ENCODE measurements around the gene TMC5. TPM values are rescaled to one million over a fixed set of nuclear protein-coding genes. Genes with fewer than 3 reads are reported as not detected.

Gene TMC5
- total and polyA plus RNA-seq, 2 of the 8 experiments (the other 6 are each of a cell fraction or from before 2014, with no cell fraction given): 1.6 to 1.8 TPM

- no peak overlapping the region for H3K18ac ChIP-seq (ENCODE audit: extremely low read depth, low read length)
- H3K23ac ChIP-seq (ENCODE audit: insufficient read length): no peak overlapping the region
- H3K4ac ChIP-seq (replicated peaks; ENCODE audit: insufficient read length, low read depth, low read length): no peak overlapping the region
- no peak overlapping the region for H3K14ac ChIP-seq (ENCODE audit: insufficient read length)
- ChIA-PET CTCF (ENCODE audit: partially characterized antibody) (interaction anchor here (1.2 to 6.9 kb wide), 3 partner anchors 13 to 118 kb away, joined by 3 to 113 read pairs (median 3); no protein-coding TSS in a partner anchor), POLR2A (ENCODE audit: partially characterized antibody) (no interaction called here)
- 69% methylated on average over 1 of the region's 1 CpG; no CpG with 5 or more reads in 1 of the 2 experiments for WGBS, 2 experiments (ENCODE audit: extremely low coverage in 1 of 2, insufficient coverage in 1 of 2, insufficient read length in 1 of 2, insufficient replicate concordance in 2 of 2, low coverage in 1 of 2, low lambda C conversion rate in 2 of 2, missing lambda C conversion rate in 1 of 2)
- no peak overlapping the region for H2AK5ac ChIP-seq (ENCODE audit: low read depth, low read length)
- H2BK5ac ChIP-seq (ENCODE audit: low read depth, low read length): no peak overlapping the region
- H3K56ac ChIP-seq (replicated peaks; ENCODE audit: insufficient read length, low read depth, low read length): no peak overlapping the region
- H3K9ac ChIP-seq (replicated peaks in 1 of 4; ENCODE audit: extremely low read depth in 1 of 4, low read depth in 3 of 4, low read length in 3 of 4): no peak overlapping the region
- H4K91ac ChIP-seq (replicated peaks; ENCODE audit: insufficient read length, low read length): no peak overlapping the region
- H3K23me2 ChIP-seq (ENCODE audit: low read depth, low read length): no peaks in the 10 kb centered on the region
- H3K4me1 ChIP-seq (replicated peaks in 1 of 4; ENCODE audit: control insufficient read depth in 3 of 4, insufficient read depth in 4 of 4, low read length in 3 of 4): no peaks in the 10 kb centered on the region
- no peaks in the 10 kb centered on the region for H3K36me3 ChIP-seq (ENCODE audit: control insufficient read depth in 2 of 4, insufficient read depth in 4 of 4, low read length in 3 of 4)
- H3K27me3 ChIP-seq (replicated peaks in 1 of 4; ENCODE audit: control insufficient read depth in 3 of 4, extremely low read depth in 1 of 4, insufficient read depth in 3 of 4, low read length in 3 of 4): no peaks in the 10 kb centered on the region
- H3K4me2 ChIP-seq (ENCODE audit: insufficient read depth in 1 of 2, low read depth in 2 of 2, low read length in 2 of 2): no peak overlapping the region
- H3K79me2 ChIP-seq (ENCODE audit: control insufficient read depth in 1 of 2, insufficient read depth in 2 of 2, low read length in 2 of 2): no peaks in the 10 kb centered on the region
- no peak overlapping the region for H2BK12ac ChIP-seq (ENCODE audit: low read depth, low read length)
- no peaks in the 10 kb centered on the region for H3K79me1 ChIP-seq (ENCODE audit: low read depth, low read length)
- no peak overlapping the region for H3K27ac ChIP-seq (ENCODE audit: low read depth, low read length)
- no peak overlapping the region for H4K8ac ChIP-seq (ENCODE audit: extremely low read depth, insufficient read depth, low read length)
- no peak overlapping the region for H2BK15ac ChIP-seq (ENCODE audit: low read length)
- H3K4me3 ChIP-seq (ENCODE audit: extremely low read depth in 1 of 4, insufficient read depth in 2 of 4, low read depth in 3 of 4, low read length in 4 of 4): no peak overlapping the region
- H2BK120ac ChIP-seq (replicated peaks; ENCODE audit: low read depth, low read length): no peak overlapping the region
- no peak for DNase-seq (ENCODE audit: low read depth in 1 of 2, low spot score in 2 of 2)
- no peak overlapping the region for H2AFZ ChIP-seq (ENCODE audit: low read length)
- no peak overlapping the region for H2BK20ac ChIP-seq (ENCODE audit: low read length)
- FAIRE-seq: no peak
- no peaks in the 10 kb centered on the region for H4K20me1 ChIP-seq (replicated peaks in 1 of 2; ENCODE audit: control insufficient read depth in 1 of 2, insufficient read depth in 2 of 2, low read length in 2 of 2)
- no peak overlapping the region for H4K5ac ChIP-seq (ENCODE audit: insufficient read length, low read depth, low read length)
- H3K9me3 ChIP-seq (ENCODE audit: insufficient read depth in 2 of 2, low read depth in 1 of 2, low read length in 1 of 2): no peaks in the 10 kb centered on the region; a peak in 1 of 4 replicates
- no peak for TF ChIP-seq BCL11A (IDR thresholded peaks at IDR 0.05; ENCODE audit: low read depth in 2 of 2, low read length in 2 of 2)
- no peak for TF ChIP-seq TAF1 (IDR thresholded peaks at IDR 0.05; ENCODE audit: low read depth, low read length)
- TF ChIP-seq CTCF (IDR thresholded peaks at IDR 0.05; ENCODE audit: control extremely low read depth in 1 of 3, insufficient read depth in 1 of 3, low read depth in 1 of 3, low read length in 3 of 3): no peak
- no peak for TF ChIP-seq POLR2AphosphoS5 (IDR thresholded peaks at IDR 0.05; ENCODE audit: low read depth, low read length)
- TF ChIP-seq RAD21 (IDR thresholded peaks at IDR 0.05 in 1 of 2, conservative IDR thresholded peaks at IDR 0.05 in 1 of 2; ENCODE audit: low read depth in 2 of 2, low read length in 2 of 2): no peak
- TF ChIP-seq ATF2 (IDR thresholded peaks at IDR 0.05; ENCODE audit: low read length): no peak
These were observed 31.2 kb upstream of the TMC5 start for GRCh38 chr16:19386525-19386924.
